ENCODE measurements around the gene PCDHA4. TPM values are rescaled to one million over a fixed set of nuclear protein-coding genes. Genes with fewer than 3 reads are reported as not detected.
"Not testable (repeated sequence)": the region's sequence is repeated elsewhere in the genome, so short reads cannot be mapped to it uniquely, and the experiment has no call there.

Gene PCDHA4
- total RNA-seq, 1 experiment from 2014 or later, result 10.8 TPM

DNA sequence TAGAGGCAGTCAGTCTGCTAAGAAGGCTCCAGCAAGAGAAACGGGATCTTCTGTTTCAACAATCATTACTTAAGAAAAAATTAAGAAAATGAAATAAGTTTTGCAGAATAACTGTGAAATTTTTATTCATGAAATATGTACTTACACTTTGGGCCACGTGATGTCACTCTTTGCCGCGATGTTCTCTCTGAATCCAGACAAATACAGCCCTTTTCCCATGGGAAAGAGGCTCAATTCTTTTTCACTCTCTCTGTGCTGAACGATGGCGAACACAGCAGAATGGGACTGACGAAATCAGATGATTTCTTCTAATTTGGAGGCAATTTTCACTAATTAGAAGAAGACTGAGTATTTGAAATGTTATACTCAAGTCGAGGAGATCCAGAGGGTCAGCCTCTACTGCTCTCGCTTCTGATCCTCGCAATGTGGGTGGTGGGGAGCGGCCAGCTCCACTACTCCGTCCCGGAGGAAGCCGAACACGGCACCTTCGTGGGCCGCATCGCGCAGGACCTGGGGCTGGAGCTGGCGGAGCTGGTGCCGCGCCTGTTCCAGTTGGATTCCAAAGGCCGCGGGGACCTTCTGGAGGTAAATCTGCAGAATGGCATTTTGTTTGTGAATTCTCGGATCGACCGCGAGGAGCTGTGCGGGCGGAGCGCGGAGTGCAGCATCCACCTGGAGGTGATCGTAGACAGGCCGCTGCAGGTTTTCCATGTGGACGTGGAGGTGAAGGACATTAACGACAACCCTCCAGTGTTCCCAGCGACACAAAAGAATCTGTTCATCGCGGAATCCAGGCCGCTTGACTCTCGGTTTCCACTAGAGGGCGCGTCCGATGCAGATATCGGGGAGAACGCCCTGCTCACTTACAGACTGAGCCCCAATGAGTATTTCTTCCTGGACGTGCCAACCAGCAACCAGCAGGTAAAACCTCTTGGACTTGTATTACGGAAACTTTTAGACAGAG lies 41.6 kb downstream of the PCDHA4 start, which contains the start of gene PCDHA9:
PCDHA9 (plus strand) TSS at position 244 of the 964 bp plus-strand sequence; CDS start at position 358, 114 bp downstream.
- DNase-seq (ENCODE audit: low read depth); in situ Hi-C loops (cut with HindIII; ENCODE audit: low pct_unique_long_range_greater_than_20kb, low sequenced_read_pairs): not testable (repeated sequence)

DNA sequence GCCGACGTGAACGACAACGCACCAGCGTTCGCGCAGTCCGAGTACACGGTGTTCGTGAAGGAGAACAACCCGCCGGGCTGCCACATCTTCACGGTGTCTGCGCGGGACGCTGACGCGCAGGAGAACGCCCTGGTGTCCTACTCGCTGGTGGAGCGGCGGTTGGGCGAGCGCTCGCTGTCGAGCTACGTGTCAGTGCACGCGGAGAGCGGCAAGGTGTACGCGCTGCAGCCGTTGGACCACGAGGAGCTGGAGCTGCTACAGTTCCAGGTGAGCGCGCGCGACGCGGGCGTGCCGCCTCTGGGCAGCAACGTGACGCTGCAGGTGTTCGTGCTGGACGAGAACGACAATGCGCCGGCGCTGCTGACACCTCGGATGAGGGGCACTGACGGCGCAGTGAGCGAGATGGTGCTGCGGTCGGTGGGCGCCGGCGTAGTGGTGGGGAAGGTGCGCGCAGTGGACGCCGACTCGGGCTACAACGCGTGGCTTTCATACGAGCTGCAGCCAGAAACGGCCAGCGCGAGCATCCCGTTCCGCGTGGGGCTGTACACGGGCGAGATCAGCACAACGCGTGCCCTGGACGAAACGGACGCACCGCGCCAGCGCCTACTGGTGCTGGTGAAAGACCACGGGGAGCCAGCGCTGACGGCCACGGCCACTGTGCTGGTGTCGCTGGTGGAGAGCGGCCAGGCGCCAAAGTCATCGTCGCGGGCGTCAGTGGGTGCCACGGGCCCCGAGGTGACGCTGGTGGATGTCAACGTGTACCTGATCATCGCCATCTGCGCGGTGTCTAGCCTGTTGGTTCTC lies 43.2 kb downstream of the PCDHA4 start:
- in situ Hi-C loops (cut with HindIII; ENCODE audit: low pct_unique_long_range_greater_than_20kb, low sequenced_read_pairs), result not testable (repeated sequence)

GRCh38 chr5:140855772-140856674 lies 49.2 kb downstream of the PCDHA4 start, which contains the start of gene PCDHA10:
Gene PCDHA10, plus strand, starts transcription at chr5:140855897. Its CDS starts 152 bp downstream, at chr5:140856049.
- no peak for DNase-seq (ENCODE audit: low read depth)
- in situ Hi-C loops (cut with HindIII; ENCODE audit: low pct_unique_long_range_greater_than_20kb, low sequenced_read_pairs), result no loop called here

More for the DNA sequence above, 43.2 kb downstream of the PCDHA4 start:
- not testable (repeated sequence) for DNase-seq (ENCODE audit: low read depth)

DNA sequence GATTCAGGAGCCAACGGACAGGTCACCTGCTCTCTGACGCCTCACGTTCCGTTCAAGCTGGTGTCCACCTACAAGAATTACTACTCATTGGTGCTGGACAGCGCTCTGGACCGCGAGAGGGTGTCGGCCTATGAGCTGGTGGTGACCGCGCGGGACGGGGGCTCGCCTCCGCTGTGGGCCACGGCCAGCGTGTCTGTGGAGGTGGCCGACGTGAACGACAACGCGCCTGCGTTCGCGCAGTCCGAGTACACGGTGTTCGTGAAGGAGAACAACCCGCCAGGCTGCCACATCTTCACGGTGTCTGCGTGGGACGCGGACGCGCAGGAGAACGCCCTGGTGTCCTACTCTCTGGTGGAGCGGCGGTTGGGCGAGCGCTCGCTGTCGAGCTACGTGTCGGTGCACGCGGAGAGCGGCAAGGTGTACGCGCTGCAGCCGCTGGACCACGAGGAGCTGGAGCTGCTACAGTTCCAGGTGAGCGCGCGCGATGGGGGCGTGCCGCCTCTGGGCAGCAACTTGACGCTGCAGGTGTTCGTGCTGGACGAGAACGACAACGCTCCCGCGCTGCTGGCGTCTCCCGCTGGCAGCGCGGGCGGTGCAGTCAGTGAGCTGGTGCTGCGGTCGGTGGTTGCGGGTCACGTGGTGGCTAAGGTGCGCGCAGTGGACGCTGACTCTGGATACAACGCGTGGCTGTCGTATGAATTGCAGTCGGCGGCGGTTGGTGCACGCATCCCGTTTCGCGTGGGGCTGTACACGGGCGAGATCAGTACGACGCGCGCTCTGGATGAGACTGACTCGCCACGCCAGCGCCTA lies 50.5 kb downstream of the PCDHA4 start:
- DNase-seq (ENCODE audit: low read depth), result no peak
- in situ Hi-C loops (cut with HindIII; ENCODE audit: low pct_unique_long_range_greater_than_20kb, low sequenced_read_pairs), result no loop called here

DNA sequence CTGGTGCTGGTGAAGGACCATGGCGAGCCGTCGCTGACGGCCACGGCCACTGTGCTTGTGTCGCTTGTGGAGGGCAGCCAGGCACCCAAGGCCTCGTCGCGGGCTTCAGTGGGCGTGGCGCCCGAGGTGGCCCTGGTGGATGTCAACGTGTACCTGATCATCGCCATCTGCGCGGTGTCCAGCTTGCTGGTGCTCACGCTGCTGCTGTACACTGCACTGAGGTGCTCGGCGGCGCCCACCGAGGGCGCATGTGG lies 51.0 kb downstream of the PCDHA4 start:
- no peak for DNase-seq (ENCODE audit: low read depth)
- in situ Hi-C loops (cut with HindIII; ENCODE audit: low pct_unique_long_range_greater_than_20kb, low sequenced_read_pairs), result no loop called here

GRCh38 chr5:140862441-140863295 lies 55.8 kb downstream of the PCDHA4 start:
- no peak for DNase-seq (ENCODE audit: low read depth)
- in situ Hi-C loops (cut with HindIII; ENCODE audit: low pct_unique_long_range_greater_than_20kb, low sequenced_read_pairs), result no loop called here

Other genes with a start within 250 kb of the PCDHA4 start
- 56.0 and 57.8 TPM in 2 replicates for gene SRA1, start 249.6 kb upstream of the PCDHA4 start, total RNA-seq (2014; rRNA removed; shearing (Covaris generic); ENCODE audit: low replicate concordance)
- 3.2 and 7.2 TPM in 2 replicates for gene APBB3, start 242.5 kb upstream of the PCDHA4 start, total RNA-seq (2014; rRNA removed; shearing (Covaris generic); ENCODE audit: low replicate concordance)
- gene SLC35A4, start 242.2 kb upstream of the PCDHA4 start, total RNA-seq (2014; rRNA removed; shearing (Covaris generic); ENCODE audit: low replicate concordance), result 21.3 and 30.5 TPM in 2 replicates
- gene CD14, start 173.9 kb upstream of the PCDHA4 start, total RNA-seq (2014; rRNA removed; shearing (Covaris generic); ENCODE audit: low replicate concordance), result 0.96 TPM in 1 of 2 replicates, not detected in the other
- 7.9 and 14.0 TPM in 2 replicates for gene TMCO6, start 167.6 kb upstream of the PCDHA4 start, total RNA-seq (2014; rRNA removed; shearing (Covaris generic); ENCODE audit: low replicate concordance)
- 71.7 and 78.2 TPM in 2 replicates for gene NDUFA2, start 159.4 kb upstream of the PCDHA4 start, total RNA-seq (2014; rRNA removed; shearing (Covaris generic); ENCODE audit: low replicate concordance)
- 36.9 and 57.5 TPM in 2 replicates for gene IK, start 159.2 kb upstream of the PCDHA4 start, total RNA-seq (2014; rRNA removed; shearing (Covaris generic); ENCODE audit: low replicate concordance)
- gene WDR55, start 142.2 kb upstream of the PCDHA4 start, total RNA-seq (2014; rRNA removed; shearing (Covaris generic); ENCODE audit: low replicate concordance), result 26.2 and 30.2 TPM in 2 replicates
- gene DND1, start 133.5 kb upstream of the PCDHA4 start, total RNA-seq (2014; rRNA removed; shearing (Covaris generic); ENCODE audit: low replicate concordance), result not detected in 2 replicates
- 50.1 and 61.3 TPM in 2 replicates for gene HARS1, start 115.7 kb upstream of the PCDHA4 start, total RNA-seq (2014; rRNA removed; shearing (Covaris generic); ENCODE audit: low replicate concordance)
- 30.0 and 41.5 TPM in 2 replicates for gene HARS2, start 115.6 kb upstream of the PCDHA4 start, total RNA-seq (2014; rRNA removed; shearing (Covaris generic); ENCODE audit: low replicate concordance)
- 77.7 and 99.3 TPM in 2 replicates for gene ZMAT2, start 106.6 kb upstream of the PCDHA4 start, total RNA-seq (2014; rRNA removed; shearing (Covaris generic); ENCODE audit: low replicate concordance)
- gene PCDHA1, start 20.9 kb upstream of the PCDHA4 start, total RNA-seq (2014; rRNA removed; shearing (Covaris generic); ENCODE audit: low replicate concordance), result not detected in 2 replicates
- gene PCDHA2, start 12.2 kb upstream of the PCDHA4 start, total RNA-seq (2014; rRNA removed; shearing (Covaris generic); ENCODE audit: low replicate concordance), result not detected in 2 replicates
- gene PCDHA3, start 6.0 kb upstream of the PCDHA4 start, total RNA-seq (2014; rRNA removed; shearing (Covaris generic); ENCODE audit: low replicate concordance), result 0.10 TPM in 1 of 2 replicates, not detected in the other
- 2.5 and 2.8 TPM in 2 replicates for gene PCDHA5, start 14.5 kb downstream of the PCDHA4 start, total RNA-seq (2014; rRNA removed; shearing (Covaris generic); ENCODE audit: low replicate concordance)
- gene PCDHA6, start 20.9 kb downstream of the PCDHA4 start, total RNA-seq (2014; rRNA removed; shearing (Covaris generic); ENCODE audit: low replicate concordance), result 0.34 TPM in 1 of 2 replicates, not detected in the other
- 0.10 TPM in 1 of 2 replicates, not detected in the other for gene PCDHA7, start 27.2 kb downstream of the PCDHA4 start, total RNA-seq (2014; rRNA removed; shearing (Covaris generic); ENCODE audit: low replicate concordance)
- gene PCDHA8, start 34.1 kb downstream of the PCDHA4 start, total RNA-seq (2014; rRNA removed; shearing (Covaris generic); ENCODE audit: low replicate concordance), result 0.51 TPM in 1 of 2 replicates, not detected in the other
- not detected in 2 replicates for gene PCDHA9, start 41.3 kb downstream of the PCDHA4 start, total RNA-seq (2014; rRNA removed; shearing (Covaris generic); ENCODE audit: low replicate concordance)
- 0.03 and 0.06 TPM in 2 replicates for gene PCDHA10, start 48.8 kb downstream of the PCDHA4 start, total RNA-seq (2014; rRNA removed; shearing (Covaris generic); ENCODE audit: low replicate concordance)
- gene PCDHA11, start 61.9 kb downstream of the PCDHA4 start, total RNA-seq (2014; rRNA removed; shearing (Covaris generic); ENCODE audit: low replicate concordance), result 5.6 TPM in 1 of 2 replicates, not detected in the other
- gene PCDHA12, start 68.2 kb downstream of the PCDHA4 start, total RNA-seq (2014; rRNA removed; shearing (Covaris generic); ENCODE audit: low replicate concordance), result not detected in 2 replicates
- gene PCDHA13, start 75.1 kb downstream of the PCDHA4 start, total RNA-seq (2014; rRNA removed; shearing (Covaris generic); ENCODE audit: low replicate concordance), result not detected in 2 replicates
- 0.09 and 0.10 TPM in 2 replicates for gene PCDHAC1, start 119.2 kb downstream of the PCDHA4 start, total RNA-seq (2014; rRNA removed; shearing (Covaris generic); ENCODE audit: low replicate concordance)
- 2.8 and 4.6 TPM in 2 replicates for gene PCDHAC2, start 159.4 kb downstream of the PCDHA4 start, total RNA-seq (2014; rRNA removed; shearing (Covaris generic); ENCODE audit: low replicate concordance)
- not detected in 2 replicates for gene PCDHB1, start 244.3 kb downstream of the PCDHA4 start, total RNA-seq (2014; rRNA removed; shearing (Covaris generic); ENCODE audit: low replicate concordance)

Data from Caki2 (cell line).